ENCODE measurements around the gene PLPPR1. TPM values are rescaled to one million over a fixed set of nuclear protein-coding genes. Genes with fewer than 3 reads are reported as not detected.

The PLPPR1 gene
- total RNA-seq, 1 experiment from 2014 or later, result not detected

DNA sequence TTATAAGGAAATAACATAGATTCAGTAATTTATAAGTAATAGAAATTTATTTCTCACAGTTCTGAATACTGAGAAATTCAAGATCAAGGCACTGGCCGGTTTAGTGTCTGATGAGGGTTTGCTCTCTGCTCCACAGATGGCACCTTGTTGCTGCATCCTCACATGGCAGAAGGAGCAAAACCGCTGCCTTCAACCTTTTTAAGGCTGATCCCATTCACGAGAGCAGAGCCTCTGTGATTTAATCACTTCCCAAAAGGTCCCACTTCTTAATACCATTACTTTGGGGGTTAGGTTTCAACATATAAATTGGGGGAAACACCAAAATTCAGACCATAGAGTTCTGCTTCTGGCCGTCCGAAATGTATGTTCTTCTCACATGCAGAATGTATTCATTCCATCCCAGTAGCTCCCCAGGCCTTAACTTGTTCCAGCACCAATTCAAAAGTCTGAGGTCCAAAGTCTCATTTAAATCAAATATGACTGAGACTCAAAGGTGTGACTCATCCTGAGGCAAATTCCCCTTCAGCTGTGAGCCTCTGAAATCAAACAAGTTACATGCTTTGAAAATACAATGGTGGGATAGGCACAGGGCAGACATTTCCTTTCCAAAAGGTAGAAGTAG, 325.7 kb downstream of the PLPPR1 start:
- POLR2A ChIA-PET, result no interaction called here
- no peak overlapping the region for H3K27ac ChIP-seq (ENCODE audit: low read length)

DNA sequence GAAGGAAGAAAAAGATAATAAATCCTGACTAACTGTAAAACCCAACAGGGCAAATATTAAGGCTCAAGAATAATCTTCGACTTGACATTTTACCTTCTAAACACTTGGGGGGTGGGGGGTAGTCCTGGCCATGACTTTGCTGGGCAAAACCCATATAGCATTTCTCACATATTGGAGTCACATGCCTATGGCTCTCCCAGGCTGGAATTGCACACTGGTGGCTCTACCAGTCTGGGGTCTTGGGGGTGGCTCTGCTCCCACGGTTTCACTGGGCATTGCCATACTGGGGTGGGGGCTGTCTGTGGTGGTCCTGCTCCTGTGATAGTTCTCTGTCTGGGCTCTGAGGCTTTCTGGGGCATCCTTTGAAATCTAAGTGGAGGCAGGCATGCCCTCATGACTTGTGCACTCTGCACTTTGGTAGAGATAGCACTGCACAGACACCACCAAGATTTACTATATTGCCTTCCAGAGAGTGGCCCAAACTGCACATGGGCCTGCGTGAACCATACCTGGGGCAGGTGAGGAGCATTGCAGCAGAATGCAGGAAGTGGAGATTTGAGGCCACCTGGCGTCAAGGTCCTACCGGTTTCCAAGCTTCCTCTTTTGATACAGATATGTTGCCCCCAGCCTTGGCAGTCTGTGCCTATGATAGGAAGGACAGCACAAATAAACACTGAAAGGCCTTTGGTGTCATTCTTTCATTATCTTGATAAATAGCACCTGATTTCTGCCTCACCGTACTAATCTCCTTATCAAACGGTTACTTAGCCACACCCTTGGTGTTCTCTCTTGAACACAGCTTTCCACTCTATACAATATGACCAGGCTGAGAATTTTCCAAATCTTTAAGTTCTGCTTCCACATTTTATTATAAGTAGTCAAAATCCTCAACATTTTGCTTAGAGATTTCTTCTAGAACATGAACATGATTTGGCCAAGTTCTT, 326.5 kb downstream of the PLPPR1 start:
- H3K4me3 ChIP-seq (ENCODE audit: low read depth in 2 of 2, low read length in 2 of 2), result no peak overlapping the region
- no peak for DNase-seq (ENCODE audit: low read depth, low spot score)
- ChIA-PET POLR2A (no interaction called here), CTCF (no interaction called here)
- H3K36me3 ChIP-seq (ENCODE audit: control insufficient read depth, insufficient read depth, low read length), result no peaks in the 10 kb centered on the region
- no peaks in the 10 kb centered on the region for H3K4me1 ChIP-seq (ENCODE audit: control insufficient read depth, insufficient read depth, low read length)
- ATAC-seq, result no peak
- in situ Hi-C loops (cut with HindIII; ENCODE audit: low pct_unique_long_range_greater_than_20kb, low sequenced_read_pairs), result no loop called here
- no peaks in the 10 kb centered on the region for H3K27me3 ChIP-seq (ENCODE audit: control insufficient read depth, insufficient read depth, low read length)
- H3K27ac ChIP-seq (ENCODE audit: low read length), result no peak overlapping the region
- H3K9me3 ChIP-seq (ENCODE audit: control insufficient read depth, insufficient read depth, low read depth, low read length), result no peaks in the 10 kb centered on the region
- TF ChIP-seq, protein P1, sequence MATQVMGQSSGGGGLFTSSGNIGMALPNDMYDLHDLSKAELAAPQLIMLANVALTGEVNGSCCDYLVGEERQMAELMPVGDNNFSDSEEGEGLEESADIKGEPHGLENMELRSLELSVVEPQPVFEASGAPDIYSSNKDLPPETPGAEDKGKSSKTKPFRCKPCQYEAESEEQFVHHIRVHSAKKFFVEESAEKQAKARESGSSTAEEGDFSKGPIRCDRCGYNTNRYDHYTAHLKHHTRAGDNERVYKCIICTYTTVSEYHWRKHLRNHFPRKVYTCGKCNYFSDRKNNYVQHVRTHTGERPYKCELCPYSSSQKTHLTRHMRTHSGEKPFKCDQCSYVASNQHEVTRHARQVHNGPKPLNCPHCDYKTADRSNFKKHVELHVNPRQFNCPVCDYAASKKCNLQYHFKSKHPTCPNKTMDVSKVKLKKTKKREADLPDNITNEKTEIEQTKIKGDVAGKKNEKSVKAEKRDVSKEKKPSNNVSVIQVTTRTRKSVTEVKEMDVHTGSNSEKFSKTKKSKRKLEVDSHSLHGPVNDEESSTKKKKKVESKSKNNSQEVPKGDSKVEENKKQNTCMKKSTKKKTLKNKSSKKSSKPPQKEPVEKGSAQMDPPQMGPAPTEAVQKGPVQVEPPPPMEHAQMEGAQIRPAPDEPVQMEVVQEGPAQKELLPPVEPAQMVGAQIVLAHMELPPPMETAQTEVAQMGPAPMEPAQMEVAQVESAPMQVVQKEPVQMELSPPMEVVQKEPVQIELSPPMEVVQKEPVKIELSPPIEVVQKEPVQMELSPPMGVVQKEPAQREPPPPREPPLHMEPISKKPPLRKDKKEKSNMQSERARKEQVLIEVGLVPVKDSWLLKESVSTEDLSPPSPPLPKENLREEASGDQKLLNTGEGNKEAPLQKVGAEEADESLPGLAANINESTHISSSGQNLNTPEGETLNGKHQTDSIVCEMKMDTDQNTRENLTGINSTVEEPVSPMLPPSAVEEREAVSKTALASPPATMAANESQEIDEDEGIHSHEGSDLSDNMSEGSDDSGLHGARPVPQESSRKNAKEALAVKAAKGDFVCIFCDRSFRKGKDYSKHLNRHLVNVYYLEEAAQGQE (IDR thresholded peaks at IDR 0.05; ENCODE audit: insufficient read depth in 1 of 2, low read depth in 2 of 2, low read length in 1 of 2), result no peak
- no peak for TF ChIP-seq POLR2AphosphoS5 (IDR thresholded peaks at IDR 0.05; ENCODE audit: low read depth, low read length)
- no peak for TF ChIP-seq TCF7L2 (IDR thresholded peaks at IDR 0.05; ENCODE audit: low read depth, low read length)
- TF ChIP-seq, protein P2, sequence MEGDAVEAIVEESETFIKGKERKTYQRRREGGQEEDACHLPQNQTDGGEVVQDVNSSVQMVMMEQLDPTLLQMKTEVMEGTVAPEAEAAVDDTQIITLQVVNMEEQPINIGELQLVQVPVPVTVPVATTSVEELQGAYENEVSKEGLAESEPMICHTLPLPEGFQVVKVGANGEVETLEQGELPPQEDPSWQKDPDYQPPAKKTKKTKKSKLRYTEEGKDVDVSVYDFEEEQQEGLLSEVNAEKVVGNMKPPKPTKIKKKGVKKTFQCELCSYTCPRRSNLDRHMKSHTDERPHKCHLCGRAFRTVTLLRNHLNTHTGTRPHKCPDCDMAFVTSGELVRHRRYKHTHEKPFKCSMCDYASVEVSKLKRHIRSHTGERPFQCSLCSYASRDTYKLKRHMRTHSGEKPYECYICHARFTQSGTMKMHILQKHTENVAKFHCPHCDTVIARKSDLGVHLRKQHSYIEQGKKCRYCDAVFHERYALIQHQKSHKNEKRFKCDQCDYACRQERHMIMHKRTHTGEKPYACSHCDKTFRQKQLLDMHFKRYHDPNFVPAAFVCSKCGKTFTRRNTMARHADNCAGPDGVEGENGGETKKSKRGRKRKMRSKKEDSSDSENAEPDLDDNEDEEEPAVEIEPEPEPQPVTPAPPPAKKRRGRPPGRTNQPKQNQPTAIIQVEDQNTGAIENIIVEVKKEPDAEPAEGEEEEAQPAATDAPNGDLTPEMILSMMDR (IDR thresholded peaks at IDR 0.05), result no peak
- no peak for TF ChIP-seq SIN3A (IDR thresholded peaks at IDR 0.05; ENCODE audit: borderline replicate concordance, insufficient read depth, low read depth, low read length)
- intact Hi-C loops (cut with micrococcal nuclease; ENCODE audit: unreplicated experiment), result no loop called here
- BruUV-seq (replicated peaks), result no TSS peak

More for the DNA sequence above, 325.7 kb downstream of the PLPPR1 start:
- no TSS peak for BruUV-seq (replicated peaks)
- TF ChIP-seq TCF7L2 (IDR thresholded peaks at IDR 0.05; ENCODE audit: low read depth, low read length) (no peak), SIN3A (IDR thresholded peaks at IDR 0.05; ENCODE audit: borderline replicate concordance, insufficient read depth, low read depth, low read length) (no peak), POLR2AphosphoS5 (IDR thresholded peaks at IDR 0.05; ENCODE audit: low read depth, low read length) (no peak)
- TF ChIP-seq, protein P2 (IDR thresholded peaks at IDR 0.05), result no peak
- TF ChIP-seq, protein P1 (IDR thresholded peaks at IDR 0.05; ENCODE audit: insufficient read depth in 1 of 2, low read depth in 2 of 2, low read length in 1 of 2), result no peak
- no peaks in the 10 kb centered on the region for H3K36me3 ChIP-seq (ENCODE audit: control insufficient read depth, insufficient read depth, low read length)
- H3K27me3 ChIP-seq (ENCODE audit: control insufficient read depth, insufficient read depth, low read length), result no peaks in the 10 kb centered on the region
- in situ Hi-C loops (cut with HindIII; ENCODE audit: low pct_unique_long_range_greater_than_20kb, low sequenced_read_pairs), result no loop called here
- CTCF ChIA-PET, result no interaction called here
- intact Hi-C loops (cut with micrococcal nuclease; ENCODE audit: unreplicated experiment), result no loop called here
- no peaks in the 10 kb centered on the region for H3K9me3 ChIP-seq (ENCODE audit: control insufficient read depth, insufficient read depth, low read depth, low read length)
- no peaks in the 10 kb centered on the region for H3K4me1 ChIP-seq (ENCODE audit: control insufficient read depth, insufficient read depth, low read length)
- no peak for ATAC-seq
- H3K4me3 ChIP-seq (ENCODE audit: low read depth in 2 of 2, low read length in 2 of 2), result no peak overlapping the region
- no peak for DNase-seq (ENCODE audit: low read depth, low spot score)

All from Panc1 (cell line).